ENCODE measurements around the gene SPAG7.

The SPAG7 gene

GRCh38 chr17:4945176-4945943 is 22.3 kb downstream of the SPAG7 start (continued):
- TF ChIP-seq, protein P1, sequence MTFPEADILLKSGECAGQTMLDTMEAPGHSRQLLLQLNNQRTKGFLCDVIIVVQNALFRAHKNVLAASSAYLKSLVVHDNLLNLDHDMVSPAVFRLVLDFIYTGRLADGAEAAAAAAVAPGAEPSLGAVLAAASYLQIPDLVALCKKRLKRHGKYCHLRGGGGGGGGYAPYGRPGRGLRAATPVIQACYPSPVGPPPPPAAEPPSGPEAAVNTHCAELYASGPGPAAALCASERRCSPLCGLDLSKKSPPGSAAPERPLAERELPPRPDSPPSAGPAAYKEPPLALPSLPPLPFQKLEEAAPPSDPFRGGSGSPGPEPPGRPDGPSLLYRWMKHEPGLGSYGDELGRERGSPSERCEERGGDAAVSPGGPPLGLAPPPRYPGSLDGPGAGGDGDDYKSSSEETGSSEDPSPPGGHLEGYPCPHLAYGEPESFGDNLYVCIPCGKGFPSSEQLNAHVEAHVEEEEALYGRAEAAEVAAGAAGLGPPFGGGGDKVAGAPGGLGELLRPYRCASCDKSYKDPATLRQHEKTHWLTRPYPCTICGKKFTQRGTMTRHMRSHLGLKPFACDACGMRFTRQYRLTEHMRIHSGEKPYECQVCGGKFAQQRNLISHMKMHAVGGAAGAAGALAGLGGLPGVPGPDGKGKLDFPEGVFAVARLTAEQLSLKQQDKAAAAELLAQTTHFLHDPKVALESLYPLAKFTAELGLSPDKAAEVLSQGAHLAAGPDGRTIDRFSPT (tag by site-specific recombination; IDR thresholded peaks at IDR 0.05), result peak; percentile 90

DNA sequence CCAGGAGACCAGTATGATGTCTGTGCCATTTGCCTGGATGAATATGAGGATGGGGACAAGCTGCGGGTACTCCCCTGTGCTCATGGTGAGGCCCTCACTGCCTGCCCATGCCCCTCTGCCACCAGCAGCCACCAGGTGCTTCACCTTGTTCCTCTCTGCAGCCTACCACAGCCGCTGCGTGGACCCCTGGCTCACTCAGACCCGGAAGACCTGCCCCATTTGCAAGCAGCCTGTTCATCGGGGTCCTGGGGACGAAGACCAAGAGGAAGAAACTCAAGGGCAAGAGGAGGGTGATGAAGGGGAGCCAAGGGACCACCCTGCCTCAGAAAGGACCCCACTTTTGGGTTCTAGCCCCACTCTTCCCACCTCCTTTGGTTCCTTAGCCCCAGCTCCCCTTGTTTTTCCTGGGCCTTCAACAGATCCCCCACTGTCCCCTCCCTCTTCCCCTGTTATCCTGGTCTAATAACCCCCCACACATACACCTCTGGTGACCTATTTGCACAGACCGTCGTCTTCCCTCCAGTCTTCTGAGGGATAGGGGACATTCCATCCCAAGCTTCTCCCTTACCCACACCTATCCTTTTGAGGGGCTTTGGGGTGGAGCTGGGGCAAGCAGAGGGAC is 23.0 kb downstream of the SPAG7 start:
- ChIA-PET POLR2A (interaction anchor here (0.6 to 17.9 kb wide), 5 partner anchors 10 to 77 kb away, joined by 3 to 358 read pairs (median 8); partner anchors contain the start of genes GP1BA and SPAG7), CTCF (interaction anchor here (0.6 to 1.3 kb wide), 3 partner anchors 22 to 118 kb away, joined by 3 to 5 read pairs (median 3); partner anchors contain the start of gene CHRNE)
- H3K4me3 ChIP-seq (ENCODE audit: low read depth, low read length), result no peak overlapping the region
- TF ChIP-seq ZNF10 (tag by site-specific recombination; IDR thresholded peaks at IDR 0.05), result 0 out of 2 replicates have a peak, but pooled peaks have one; percentile 1
- 0 out of 2 replicates have a peak, but pooled peaks have one; percentile 49 for TF ChIP-seq ZNF394 (tag by site-specific recombination; IDR thresholded peaks at IDR 0.05; ENCODE audit: borderline replicate concordance)
- peak; percentile 44 for TF ChIP-seq ZNF335 (tag by site-specific recombination; conservative IDR thresholded peaks at IDR 0.05)
- TF ChIP-seq ZNF214 (tag by site-specific recombination; IDR thresholded peaks at IDR 0.05; ENCODE audit: borderline replicate concordance), result no peak
- H3K4me1 ChIP-seq (ENCODE audit: control insufficient read depth, insufficient read depth, low read length), result peaks cover 19% of the 10 kb centered on the region
- H3K27ac ChIP-seq (ENCODE audit: extremely low read depth, low read depth, low read length), result peak overlapping the region; percentile 99
- H3K9me3 ChIP-seq (ENCODE audit: control insufficient read depth, insufficient read depth, low read depth, low read length), result no peaks in the 10 kb centered on the region
- H3K36me3 ChIP-seq (ENCODE audit: control insufficient read depth in 2 of 2, insufficient read depth in 1 of 2, low read length in 2 of 2), result peaks cover 38 to 60% of the 10 kb centered on the region in 2 experiments

GRCh38 chr17:4944163-4944553 is 23.5 kb downstream of the SPAG7 start:
- Histone ChIP-seq H3K36me3 (ENCODE audit: control insufficient read depth in 2 of 2, insufficient read depth in 1 of 2, low read length in 2 of 2) (peaks cover 38 to 60% of the 10 kb centered on the region in 2 experiments), H3K9me3 (ENCODE audit: control insufficient read depth, insufficient read depth, low read depth, low read length) (no peaks in the 10 kb centered on the region), H3K27ac (ENCODE audit: extremely low read depth, low read depth, low read length) (peak overlapping the region; percentile 99), H3K4me1 (ENCODE audit: control insufficient read depth, insufficient read depth, low read length) (peaks cover 19% of the 10 kb centered on the region), H3K4me3 (ENCODE audit: low read depth, low read length) (no peak overlapping the region)
- ChIA-PET POLR2A (interaction anchor here (0.7 to 17.9 kb wide), 3 partner anchors 12 to 145 kb away, joined by 3 to 358 read pairs (median 8); partner anchors contain the start of genes GP1BA and SPAG7), CTCF (interaction anchor here (0.6 to 1.2 kb wide), 3 partner anchors 23 to 44 kb away, joined by 3 to 7 read pairs (median 4); partner anchors contain the start of gene CAMTA2)
- TF ChIP-seq ZNF239 (tag by site-specific recombination; IDR thresholded peaks at IDR 0.05) (no peak), MEIS1 (CRISPR knock-in tag; IDR thresholded peaks at IDR 0.05; ENCODE audit: borderline replicate concordance) (no peak), HOXD13 (CRISPR knock-in tag; IDR thresholded peaks at IDR 0.05; ENCODE audit: borderline replicate concordance) (no peak), ZNF521 (tag by site-specific recombination; IDR thresholded peaks at IDR 0.05) (no peak), ZNF513 (tag by site-specific recombination; IDR thresholded peaks at IDR 0.05) (no peak), ZNF548 (tag by site-specific recombination; IDR thresholded peaks at IDR 0.05) (no peak), ZBTB10 (tag by site-specific recombination; IDR thresholded peaks at IDR 0.05) (no peak), ZNF175 (tag by site-specific recombination; IDR thresholded peaks at IDR 0.05) (no peak), ZNF629 (tag by site-specific recombination; IDR thresholded peaks at IDR 0.05) (no peak), ZNF341 (tag by site-specific recombination; IDR thresholded peaks at IDR 0.05; ENCODE audit: low read depth) (no peak), ZNF501 (tag by site-specific recombination; IDR thresholded peaks at IDR 0.05) (no peak), KLF8 (tag by site-specific recombination; IDR thresholded peaks at IDR 0.05) (peak; percentile 47; the same call in 1 of the 2 replicates), ZNF362 (tag by site-specific recombination; IDR thresholded peaks at IDR 0.05) (no peak), ZNF16 (tag by site-specific recombination; IDR thresholded peaks at IDR 0.05; ENCODE audit: low read depth) (no peak), KLF16 (tag by site-specific recombination; IDR thresholded peaks at IDR 0.05) (no peak), ZNF23 (tag by site-specific recombination; IDR thresholded peaks at IDR 0.05; ENCODE audit: borderline replicate concordance) (no peak), ZNF214 (tag by site-specific recombination; IDR thresholded peaks at IDR 0.05; ENCODE audit: borderline replicate concordance) (no peak), SCRT1 (tag by site-specific recombination; IDR thresholded peaks at IDR 0.05; ENCODE audit: borderline replicate concordance) (no peak)
